GM12878 (cell line): ENCODE measurements around the gene GSX1. TPM values are rescaled to one million over a fixed set of nuclear protein-coding genes. Genes with fewer than 3 reads are reported as not detected.

Experiments used
- ATAC-seq: fragments of 200-7000 bp; cut with Tn5 transposase; 3 replicates; pipeline ENCODE4 v1.9.1; 2020; ENCODE audit warnings: mild to moderate bottlenecking, moderate library complexity
- BruUV-seq: library from RNA; stranded (reverse); fragments of 400-500 nt; replicated peaks from 2 replicates; lab custom pipeline; 2021; lab: Mats Ljungman, UMichigan
- CTCF ChIA-PET: fragments of 300-600 bp; sonication (Branson Sonifier 250); formaldehyde crosslinking; extraction: SDS; loops from one replicate; lab custom pipeline; 2021; ENCODE audit warnings: inconsistent platforms; lab: Yijun Ruan, JAX
- POLR2A ChIA-PET: fragments of 350-600 bp; formaldehyde crosslinking; extraction: SDS; loops from one replicate; lab custom pipeline; 2021; ENCODE audit warnings: inconsistent platforms; lab: Charles Lee
- RAD21 ChIA-PET: fragments of 300-600 bp; sonication (Branson Sonifier 250); formaldehyde crosslinking; loops from one replicate; lab custom pipeline; 2023; ENCODE audit warnings: antibody characterized with exemption; ENCODE audit not compliant: unreplicated experiment; lab: Charles Lee
- SMC1A ChIA-PET: fragments of 300-600 bp; sonication (Branson Sonifier 250); formaldehyde crosslinking; loops from one replicate; lab custom pipeline; 2023; ENCODE audit not compliant: unreplicated experiment, uncharacterized antibody; lab: Charles Lee
- DNase-seq: peaks from one replicate; pipeline ENCODE4 v3.0.0-alpha.2; 2011; ENCODE audit warnings: low read depth, low spot score
- FAIRE-seq: peaks from 3 replicates; lab custom pipeline; 2011; peaks lifted over from hg19 to GRCh38; lab: Jason Lieb, UNC
- H2AFZ ChIP-seq: 2 replicates; pipeline ENCODE4 v1.6.0; 2011; ENCODE audit warnings: low read depth, low read length, control low read depth; ENCODE audit not compliant: control insufficient read depth
- H3K27ac ChIP-seq: 2 replicates; pipeline ENCODE4 v1.5.1; 2011; ENCODE audit warnings: control low read depth; ENCODE audit not compliant: control insufficient read depth, insufficient read depth
- H3K27me3 ChIP-seq, 2 experiments: replicated peaks in 1 of 2; 2 replicates each; pipeline versions ENCODE4 v1.6.0 to v1.6.1; 2011; ENCODE audit warnings: low read length in 1 of 2; ENCODE audit not compliant: control insufficient read depth in 2 of 2, insufficient read depth in 2 of 2
- H3K36me3 ChIP-seq, 2 experiments: 2 replicates each; pipeline ENCODE4 v1.5.1; 2011; ENCODE audit warnings: low read length in 1 of 2; ENCODE audit not compliant: control insufficient read depth in 2 of 2, insufficient read depth in 2 of 2
- H3K4me1 ChIP-seq: 2 replicates; pipeline ENCODE4 v1.6.1; 2011; ENCODE audit warnings: mild to moderate bottlenecking, low read length, moderate library complexity, mixed read lengths; ENCODE audit not compliant: control insufficient read depth, insufficient read depth
- H3K4me2 ChIP-seq: 2 replicates; pipeline ENCODE4 v1.6.0; 2011; ENCODE audit warnings: control low read depth; ENCODE audit not compliant: control insufficient read depth, insufficient read depth
- H3K4me3 ChIP-seq: fragments of 200-600 bp; sonication (generic); 2 replicates; pipeline ENCODE4 v1.5.1; 2016
- H3K79me2 ChIP-seq: 2 replicates; pipeline ENCODE4 v1.6.0; 2011; ENCODE audit warnings: low read length; ENCODE audit not compliant: control insufficient read depth, insufficient read depth
- H3K9ac ChIP-seq: 2 replicates; pipeline ENCODE4 v1.8.0; 2011; ENCODE audit warnings: low read length, control low read depth, mixed read lengths; ENCODE audit not compliant: control insufficient read depth, insufficient read depth
- H3K9me3 ChIP-seq: replicated peaks from 3 replicates; pipeline ENCODE4 v1.5.1; 2011; ENCODE audit warnings: mild to moderate bottlenecking, low read length; ENCODE audit not compliant: control insufficient read depth, insufficient read depth
- H4K20me1 ChIP-seq: 2 replicates; pipeline ENCODE4 v1.6.0; 2011; ENCODE audit not compliant: control insufficient read depth, insufficient read depth
- ATF3 ChIP-seq: IDR thresholded peaks from 2 replicates; pipeline ENCODE4 v1.6.1; 2011; ENCODE audit warnings: low read depth, mild to moderate bottlenecking, low read length, moderate library complexity, borderline replicate concordance; ENCODE audit errors: extremely low read depth
- CBFB ChIP-seq: IDR thresholded peaks from 2 replicates; pipeline ENCODE4 v1.6.1; 2016; ENCODE audit warnings: antibody characterized with exemption, low read depth
- CREB1 ChIP-seq: IDR thresholded peaks from 2 replicates; pipeline ENCODE4 v1.6.1; 2012; ENCODE audit warnings: low read depth, mild to moderate bottlenecking, inconsistent platforms
- CTCF ChIP-seq, 3 experiments: IDR thresholded peaks in 2 of 3; conservative IDR thresholded peaks in 1 of 3; 2 replicates each; pipeline ENCODE4 v1.5.1; 2011; ENCODE audit warnings: low read depth in 3 of 3, low read length in 3 of 3, mild to moderate bottlenecking in 3 of 3, control low read depth in 2 of 3, moderate library complexity in 2 of 3, inconsistent platforms in 1 of 3, mixed read lengths in 1 of 3; ENCODE audit not compliant: control insufficient read depth in 2 of 3, insufficient read depth in 1 of 3; ENCODE audit errors: extremely low read depth in 1 of 3
- E2F8 ChIP-seq: fragments of 450-650 bp; IDR thresholded peaks from 2 replicates; pipeline ENCODE4 v1.6.1; 2018; ENCODE audit warnings: mild to moderate bottlenecking, low read depth, moderate library complexity; ENCODE audit not compliant: partially characterized antibody
- GATAD2B ChIP-seq: fragments of 450-650 bp; conservative IDR thresholded peaks from 2 replicates; pipeline ENCODE4 v1.6.1; 2017; ENCODE audit warnings: low read depth, mild to moderate bottlenecking, moderate library complexity
- IRF3 ChIP-seq: fragments of 450-650 bp; IDR thresholded peaks from 2 replicates; pipeline ENCODE4 v1.6.1; 2014; ENCODE audit warnings: mild to moderate bottlenecking
- IRF5 ChIP-seq: fragments of 450-650 bp; IDR thresholded peaks from 2 replicates; pipeline ENCODE4 v1.6.1; 2017; ENCODE audit warnings: borderline replicate concordance
- LARP7 ChIP-seq: fragments of 450-650 bp; IDR thresholded peaks from 2 replicates; pipeline ENCODE4 v1.6.1; 2017; ENCODE audit warnings: mild to moderate bottlenecking
- PML ChIP-seq: IDR thresholded peaks from 2 replicates; pipeline ENCODE4 v1.6.1; 2012; ENCODE audit warnings: low read length, inconsistent platforms
- REST ChIP-seq: IDR thresholded peaks from 2 replicates; pipeline ENCODE4 v1.6.1; 2012; ENCODE audit warnings: mild to moderate bottlenecking, low read depth, low read length
- STAT3 ChIP-seq: IDR thresholded peaks from 2 replicates; pipeline ENCODE4 v1.6.1; 2011; ENCODE audit warnings: low read depth, low read length, improper control_type of control experiment
- ZBED1 ChIP-seq: IDR thresholded peaks from 2 replicates; pipeline ENCODE4 v1.6.1; 2016; ENCODE audit warnings: borderline replicate concordance
- ZSCAN29 ChIP-seq: fragments of 450-650 bp; IDR thresholded peaks from 2 replicates; pipeline ENCODE4 v1.6.1; 2017; ENCODE audit warnings: mild to moderate bottlenecking, moderate library complexity
- WGBS: methylation state at CpG from one replicate; pipeline ENCODE4 v1.1.6; 2016; ENCODE audit warnings: low lambda C conversion rate; ENCODE audit not compliant: insufficient replicate concordance, insufficient coverage; ENCODE audit errors: missing lambda C conversion rate; 5-methylcytosine and 5-hydroxymethylcytosine counted together
- in situ Hi-C: fragments of 300-500 bp; cut with MboI; formaldehyde crosslinking; loops from 9 replicates; pipeline ENCODE4 v1.14.3; 2018; ENCODE audit warnings: mixed read lengths
- intact Hi-C: fragments of 100-400 bp; cut with micrococcal nuclease; formaldehyde crosslinking; loops from one replicate; pipeline ENCODE4 v1.14.2; 2022; ENCODE audit not compliant: unreplicated experiment
- polyA plus RNA-seq, 11 experiments: library from polyadenylated mRNA; depleted of rRNA in 4 of 11; unstranded in 6 of 11; stranded (reverse) in 5 of 11; fragments of >200 nt; fragmentation: Nextera tagmentation in 4 of 11; fragmentation: Illumina TruSeq in 1 of 11; extraction: Ambion mirVana in 4 of 11; extraction: Trizol in 1 of 11; gene quantifications; 1 replicate in 1 of 11; 2 replicates in 10 of 11; pipeline versions ENCODE4 v1.2.1 to v1.2.3, GENCODE V29; 2011 to 2016; ENCODE audit warnings: inconsistent platforms in 2 of 11, missing spikeins in 2 of 11, low read depth in 1 of 11
- total RNA-seq, 4 experiments: library from RNA; depleted of rRNA in 3 of 4; stranded (reverse); fragments of >200 nt in 3 of 4; fragmentation: Illumina TruSeq in 1 of 4; extraction: Trizol in 1 of 4; gene quantifications; 2 replicates each; pipeline versions ENCODE4 v1.2.1 to v1.2.3, GENCODE V29; 2013 to 2021

The GSX1 gene
- total and polyA plus RNA-seq, 10 of the 15 experiments (the other 5 are each of a cell fraction or from before 2014, with no cell fraction given) = not detected

- ChIA-PET CTCF (no interaction called here), SMC1A (no interaction called here), RAD21 (no interaction called here), POLR2A (no interaction called here)
- DNase-seq (no peak), ATAC-seq (no peak), FAIRE-seq (no peak)
- 50% methylated on average over 11 of the region's 11 CpGs for WGBS
- Histone ChIP-seq H3K27me3 (peaks cover 23 to 26% of the 10 kb centered on the region in 2 experiments), H3K79me2 (no peaks in the 10 kb centered on the region), H3K4me3 (no peak overlapping the region), H3K27ac (no peak overlapping the region), H2AFZ (no peak overlapping the region), H3K4me2 (no peak overlapping the region), H4K20me1 (no peaks in the 10 kb centered on the region), H3K4me1 (no peaks in the 10 kb centered on the region), H3K9me3 (no peaks in the 10 kb centered on the region; the same call in 2 of the 3 replicates), H3K36me3 (no peaks in the 10 kb centered on the region), H3K9ac (no peak overlapping the region)
- BruUV-seq = no TSS peak
- in situ Hi-C loops (no loop called here), intact Hi-C loops (no loop called here)
- no peak for TF ChIP-seq CREB1
- TF ChIP-seq REST = no peak
- no peak for TF ChIP-seq ATF3
- TF ChIP-seq CTCF (IDR thresholded peaks at IDR 0.05 in 2 of 3, conservative IDR thresholded peaks at IDR 0.05 in 1 of 3; ENCODE audit: control insufficient read depth in 2 of 3, extremely low read depth in 1 of 3, insufficient read depth in 1 of 3, low read depth in 3 of 3, low read length in 3 of 3) = no peak
- TF ChIP-seq LARP7 = no peak
- no peak for TF ChIP-seq CBFB
- no peak for TF ChIP-seq GATAD2B
- no peak for TF ChIP-seq IRF5
- TF ChIP-seq E2F8 = no peak
- no peak for TF ChIP-seq IRF3
- TF ChIP-seq PML = no peak
- TF ChIP-seq STAT3 = no peak
- no peak for TF ChIP-seq ZBED1
- no peak for TF ChIP-seq ZSCAN29
These were observed 2.0 kb downstream of the GSX1 start for GRCh38 chr13:27794368-27794691.
